Endodermal cell (in vitro differentiated cells): ENCODE results near the gene RAB20. TPM values are rescaled to one million over a fixed set of nuclear protein-coding genes. Genes with fewer than 3 reads are reported as not detected.

Source experiments
- DNase-seq: peaks from one replicate; pipeline ENCODE4 v3.0.0-alpha.2; 2017
- H3K27ac ChIP-seq: 2 replicates; pipeline ENCODE4 v1.5.1; 2013; ENCODE audit warnings: mild to moderate bottlenecking, low read depth, low read length, moderate library complexity
- H3K27me3 ChIP-seq: 2 replicates; pipeline ENCODE4 v1.6.1; 2013; ENCODE audit warnings: mild to moderate bottlenecking, low read length, moderate library complexity; ENCODE audit not compliant: insufficient read depth, control insufficient read depth, poor library complexity, severe bottlenecking
- H3K36me3 ChIP-seq: 2 replicates; pipeline ENCODE4 v1.7.0; 2013; ENCODE audit warnings: mild to moderate bottlenecking, low read length, moderate library complexity; ENCODE audit not compliant: control insufficient read depth, insufficient read depth
- H3K4me1 ChIP-seq: one replicate; pipeline ENCODE4 v1.7.0; 2013; ENCODE audit warnings: low read length; ENCODE audit not compliant: control insufficient read depth, insufficient read depth
- H3K4me3 ChIP-seq: 2 replicates; pipeline ENCODE4 v1.5.1; 2013; ENCODE audit warnings: mild to moderate bottlenecking, low read length, moderate library complexity
- H3K9ac ChIP-seq: 2 replicates; pipeline ENCODE4 v1.6.1; 2013; ENCODE audit warnings: mild to moderate bottlenecking, low read length, moderate library complexity; ENCODE audit not compliant: poor library complexity, severe bottlenecking; ENCODE audit errors: extremely low read depth
- H3K9me3 ChIP-seq: 2 replicates; pipeline ENCODE4 v1.6.1; 2013; ENCODE audit warnings: mild to moderate bottlenecking, low read length, moderate library complexity; ENCODE audit not compliant: control insufficient read depth
- H3K27ac Mint-ChIP-seq: 2 replicates; pipeline ENCODE4 v1.8.0; 2020; ENCODE audit warnings: mixed read lengths
- H3K27me3 Mint-ChIP-seq: 2 replicates; pipeline ENCODE4 v1.8.0; 2021; ENCODE audit warnings: mild to moderate bottlenecking, mixed read lengths; ENCODE audit not compliant: insufficient read depth
- H3K36me3 Mint-ChIP-seq: 2 replicates; pipeline ENCODE4 v1.8.0; 2020; ENCODE audit warnings: low read depth, mixed read lengths
- H3K4me1 Mint-ChIP-seq: 2 replicates; pipeline ENCODE4 v1.8.0; 2020; ENCODE audit warnings: mixed read lengths
- H3K4me3 Mint-ChIP-seq: 2 replicates; pipeline ENCODE4 v1.8.0; 2020; ENCODE audit warnings: mild to moderate bottlenecking, moderate library complexity, mixed read lengths
- H3K9me3 Mint-ChIP-seq: 2 replicates; pipeline ENCODE4 v1.8.0; 2020; ENCODE audit warnings: mild to moderate bottlenecking, mixed read lengths
- CTCF ChIP-seq: fragments of 200-600 bp; sonication (generic); conservative IDR thresholded peaks from 2 replicates; pipeline ENCODE4 v1.5.0; 2021; ENCODE audit warnings: antibody characterized with exemption, mild to moderate bottlenecking
- WGBS, 2 experiments: methylation state at CpG; one replicate each; pipeline versions ENCODE4 v1.1.5 to v1.1.7; 2013; ENCODE audit warnings: missing lambda C conversion rate in 2 of 2, mixed read lengths in 1 of 2; ENCODE audit not compliant: insufficient coverage in 1 of 2, insufficient read length in 1 of 2; 5-methylcytosine and 5-hydroxymethylcytosine counted together
- total RNA-seq, 2 donors: library from RNA; stranded (reverse); fragmentation: NEBNext Ultra II Directional in 1 of 2; extraction: Animal tissue kit (Norgen Biotek cat#: 25700) in 1 of 2; gene quantifications; 2 replicates in 1 of 2; 3 replicates in 1 of 2; pipeline ENCODE4 v1.2.1, GENCODE V29; 2021

Gene RAB20
- total RNA-seq, 2 donors from 2014 or later = 12.6 to 14.2 TPM

- H3K4me1 Mint-ChIP-seq = peaks cover 23% of the 10 kb centered on the region
- Histone ChIP-seq H3K36me3 (peaks cover 28% of the 10 kb centered on the region), H3K4me1 (peaks cover 13% of the 10 kb centered on the region), H3K9me3 (peaks cover 35% of the 10 kb centered on the region), H3K4me3 (no peak overlapping the region), H3K27ac (no peak overlapping the region), H3K9ac (no peak overlapping the region), H3K27me3 (no peaks in the 10 kb centered on the region)
- no peak for TF ChIP-seq CTCF
- peak overlapping the region; percentile 33 for H3K27ac Mint-ChIP-seq
- 92 to 96% methylated on average over 5 to 6 of the region's 6 CpGs for WGBS, 2 experiments
- H3K27me3 Mint-ChIP-seq = no peaks in the 10 kb centered on the region
- peaks cover 27% of the 10 kb centered on the region for H3K9me3 Mint-ChIP-seq
- H3K36me3 Mint-ChIP-seq = peaks cover 38% of the 10 kb centered on the region
- H3K4me3 Mint-ChIP-seq = no peak overlapping the region
- DNase-seq = no peak
Observed at GRCh38 chr13:110542169-110542796, 19.2 kb downstream of the RAB20 start.

- H3K36me3 ChIP-seq = peaks cover 20% of the 10 kb centered on the region
- Mint-ChIP-seq H3K27ac (peak overlapping the region; percentile 90), H3K27me3 (no peaks in the 10 kb centered on the region), H3K9me3 (peaks cover 22% of the 10 kb centered on the region), H3K36me3 (peaks cover 32% of the 10 kb centered on the region), H3K4me3 (peak overlapping the region; percentile 9), H3K4me1 (peaks cover 23% of the 10 kb centered on the region)
- no peak overlapping the region for H3K4me3 ChIP-seq
- TF ChIP-seq CTCF = no peak
- DNase-seq = no peak
- peak overlapping the region; percentile 1 for H3K9ac ChIP-seq
- WGBS, 2 experiments = 57 to 69% methylated on average over 1 to 4 of the region's 4 CpGs
- peaks cover 13% of the 10 kb centered on the region for H3K4me1 ChIP-seq
- H3K27me3 ChIP-seq = no peaks in the 10 kb centered on the region
- H3K27ac ChIP-seq = no peak overlapping the region
- H3K9me3 ChIP-seq = peaks cover 28% of the 10 kb centered on the region
Observed at GRCh38 chr13:110541526-110541920, 20.0 kb downstream of the RAB20 start.

GRCh38 chr13:110540871-110541525 is 20.5 kb downstream of the RAB20 start:
- Histone ChIP-seq H3K27ac (no peak overlapping the region), H3K36me3 (peaks cover 20% of the 10 kb centered on the region), H3K4me3 (no peak overlapping the region), H3K9me3 (peaks cover 23% of the 10 kb centered on the region), H3K4me1 (peaks cover 13% of the 10 kb centered on the region), H3K9ac (peak overlapping the region; percentile 1), H3K27me3 (no peaks in the 10 kb centered on the region)
- peaks cover 23% of the 10 kb centered on the region for H3K4me1 Mint-ChIP-seq
- no peaks in the 10 kb centered on the region for H3K27me3 Mint-ChIP-seq
- 55 to 78% methylated on average over 7 to 15 of the region's 15 CpGs for WGBS, 2 experiments
- peaks cover 20% of the 10 kb centered on the region for H3K9me3 Mint-ChIP-seq
- H3K27ac Mint-ChIP-seq = peak overlapping the region; percentile 90
- peak overlapping the region; percentile 9 for H3K4me3 Mint-ChIP-seq
- DNase-seq = peak; percentile 79
- H3K36me3 Mint-ChIP-seq = peaks cover 29% of the 10 kb centered on the region
- TF ChIP-seq CTCF = no peak
